HepG2 (cell line): ENCODE results near the gene NPHP3. TPM values are rescaled to one million over a fixed set of nuclear protein-coding genes. Genes with fewer than 3 reads are reported as not detected.

ENCODE experiments used
- ARID2 ChIP-seq: sonication (generic); formaldehyde crosslinking; IDR thresholded peaks from 2 replicates; pipeline ENCODE4 v1.8.1; 2022; ENCODE audit warnings: mild to moderate bottlenecking, missing genetic modification reagents, borderline replicate concordance
- HNRNPH1 ChIP-seq: fragments of 200-400 bp; formaldehyde crosslinking; optimal IDR thresholded peaks from 2 replicates; pipeline ENCODE3; 2017; ENCODE audit warnings: mild to moderate bottlenecking, low read depth, low read length
- KLF6 ChIP-seq: IDR thresholded peaks from 2 replicates; pipeline ENCODE4 v1.8.0; 2016; ENCODE audit warnings: missing biosample characterization, missing genetic modification reagents
- MIER2 ChIP-seq: IDR thresholded peaks from 2 replicates; pipeline ENCODE4 v1.6.1; 2016; ENCODE audit warnings: missing biosample characterization, missing genetic modification reagents
- PCBP1 ChIP-seq: fragments of 200-400 bp; formaldehyde crosslinking; IDR thresholded peaks from 2 replicates; pipeline ENCODE4 v1.6.1; 2017; ENCODE audit warnings: mild to moderate bottlenecking, low read depth, low read length, borderline replicate concordance
- PHB2 ChIP-seq: fragments of 450-650 bp; IDR thresholded peaks from 2 replicates; pipeline ENCODE4 v1.6.1; 2018; ENCODE audit not compliant: partially characterized antibody
- RAD51 ChIP-seq: fragments of 450-650 bp; IDR thresholded peaks from 2 replicates; pipeline ENCODE4 v1.6.1; 2016; ENCODE audit warnings: borderline replicate concordance
- REL ChIP-seq: sonication (generic); formaldehyde crosslinking; conservative IDR thresholded peaks from 2 replicates; pipeline ENCODE4 v1.8.0; 2022; ENCODE audit warnings: mild to moderate bottlenecking, missing genetic modification reagents, moderate library complexity
- ZNF207 ChIP-seq: fragments of 450-650 bp; IDR thresholded peaks from 2 replicates; pipeline ENCODE4 v1.6.1; 2016; ENCODE audit warnings: antibody characterized with exemption, borderline replicate concordance
- ZNF335 ChIP-seq: sonication (generic); formaldehyde crosslinking; IDR thresholded peaks from 2 replicates; pipeline ENCODE4 v1.4.0; 2020; ENCODE audit warnings: missing genetic modification reagents
- ZNF441 ChIP-seq: sonication (generic); formaldehyde crosslinking; IDR thresholded peaks from 2 replicates; pipeline ENCODE4 v1.7.0; 2021; ENCODE audit warnings: missing genetic modification reagents, borderline replicate concordance
- ZNF709 ChIP-seq: sonication (generic); formaldehyde crosslinking; IDR thresholded peaks from 2 replicates; pipeline ENCODE4 v1.5.0; 2020; ENCODE audit warnings: mild to moderate bottlenecking, missing genetic modification reagents
- ZSCAN31 ChIP-seq: sonication (generic); formaldehyde crosslinking; IDR thresholded peaks from 2 replicates; pipeline ENCODE4 v1.5.0; 2020; ENCODE audit warnings: low read depth, mild to moderate bottlenecking, missing genetic modification reagents
- polyA plus RNA-seq, 8 experiments: library from polyadenylated mRNA; depleted of rRNA in 3 of 8; stranded (reverse) in 7 of 8; unstranded in 1 of 8; fragments of >200 nt; fragmentation: Illumina TruSeq in 4 of 8; extraction: Trizol in 4 of 8; gene quantifications; 2 replicates each; pipeline versions ENCODE4 v1.2.1 to v1.2.3, GENCODE V29; 2011 to 2016; ENCODE audit warnings: low read depth in 4 of 8, missing spikeins in 1 of 8, mixed read lengths in 1 of 8; ENCODE audit not compliant: insufficient read depth in 1 of 8
- total RNA-seq, 5 experiments: library from RNA; depleted of rRNA; stranded (reverse); fragments of >200 nt; fragmentation: Illumina TruSeq; extraction: Trizol; gene quantifications; 2 replicates each; pipeline ENCODE4 v1.2.3, GENCODE V29; 2016; ENCODE audit warnings: low read depth in 1 of 5
- TF ChIP-seq, protein P1 (sequence below), 2 experiments: fragments of 450-650 bp in 1 of 2; sonication (generic) in 1 of 2; formaldehyde crosslinking in 1 of 2; IDR thresholded peaks; 2 replicates each; pipeline versions ENCODE4 v1.6.1 to v1.8.0; 2016 to 2022; ENCODE audit warnings: antibody characterized with exemption in 1 of 2, mild to moderate bottlenecking in 1 of 2, missing genetic modification reagents in 1 of 2
- TF ChIP-seq, protein P2 (sequence below): sonication (generic); formaldehyde crosslinking; IDR thresholded peaks from 2 replicates; pipeline ENCODE4 v1.4.0; 2020; ENCODE audit warnings: missing genetic modification reagents
- TF ChIP-seq, protein P3 (sequence below): sonication (generic); formaldehyde crosslinking; IDR thresholded peaks from 2 replicates; pipeline ENCODE4 v1.9.0; 2021; ENCODE audit warnings: missing genetic modification reagents, borderline replicate concordance
- TF ChIP-seq, protein P4 (sequence below): fragments of 450-650 bp; IDR thresholded peaks from 2 replicates; pipeline ENCODE4 v1.6.1; 2016

The NPHP3 gene
- total and polyA plus RNA-seq, 2 of the 13 experiments (the other 11 are each of a cell fraction or from before 2014, with no cell fraction given): 11.0 to 20.2 TPM

DNA sequence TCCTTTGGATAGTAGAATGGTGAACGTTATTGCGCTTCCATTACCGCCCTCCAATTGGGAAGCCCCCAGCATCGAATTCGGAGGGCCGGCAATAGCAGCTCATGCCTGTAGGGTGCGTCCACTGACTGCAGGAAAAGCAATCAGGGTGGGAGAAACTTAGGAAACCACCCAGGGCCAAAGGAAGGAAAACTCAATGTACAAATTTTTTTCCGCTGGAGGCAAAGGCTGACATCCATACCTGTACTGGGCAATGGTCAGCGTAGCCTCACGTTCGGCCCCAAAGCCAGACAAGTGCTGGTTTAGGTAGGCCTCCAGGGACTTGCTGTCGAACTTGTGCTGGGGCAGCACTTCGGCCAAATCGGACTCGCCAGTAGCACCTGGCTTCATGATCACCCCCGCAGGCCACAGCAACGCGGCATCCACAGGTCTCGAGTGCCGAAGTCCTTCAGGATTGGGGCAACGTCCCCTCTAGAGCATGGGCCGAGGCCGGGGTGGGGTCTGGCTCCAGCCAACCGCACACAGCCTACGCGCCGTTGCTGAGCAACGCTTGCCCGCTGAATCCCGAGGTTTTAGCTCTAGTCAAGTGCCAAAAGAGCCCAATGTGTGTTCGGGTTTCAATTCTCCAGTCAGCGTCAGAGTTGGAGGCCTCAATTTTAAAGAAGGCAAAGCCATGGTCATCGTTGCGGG lies 62.7 kb downstream of the NPHP3 start, which contains the start of gene ACAD11 (continued):
- TF ChIP-seq, protein P1, sequence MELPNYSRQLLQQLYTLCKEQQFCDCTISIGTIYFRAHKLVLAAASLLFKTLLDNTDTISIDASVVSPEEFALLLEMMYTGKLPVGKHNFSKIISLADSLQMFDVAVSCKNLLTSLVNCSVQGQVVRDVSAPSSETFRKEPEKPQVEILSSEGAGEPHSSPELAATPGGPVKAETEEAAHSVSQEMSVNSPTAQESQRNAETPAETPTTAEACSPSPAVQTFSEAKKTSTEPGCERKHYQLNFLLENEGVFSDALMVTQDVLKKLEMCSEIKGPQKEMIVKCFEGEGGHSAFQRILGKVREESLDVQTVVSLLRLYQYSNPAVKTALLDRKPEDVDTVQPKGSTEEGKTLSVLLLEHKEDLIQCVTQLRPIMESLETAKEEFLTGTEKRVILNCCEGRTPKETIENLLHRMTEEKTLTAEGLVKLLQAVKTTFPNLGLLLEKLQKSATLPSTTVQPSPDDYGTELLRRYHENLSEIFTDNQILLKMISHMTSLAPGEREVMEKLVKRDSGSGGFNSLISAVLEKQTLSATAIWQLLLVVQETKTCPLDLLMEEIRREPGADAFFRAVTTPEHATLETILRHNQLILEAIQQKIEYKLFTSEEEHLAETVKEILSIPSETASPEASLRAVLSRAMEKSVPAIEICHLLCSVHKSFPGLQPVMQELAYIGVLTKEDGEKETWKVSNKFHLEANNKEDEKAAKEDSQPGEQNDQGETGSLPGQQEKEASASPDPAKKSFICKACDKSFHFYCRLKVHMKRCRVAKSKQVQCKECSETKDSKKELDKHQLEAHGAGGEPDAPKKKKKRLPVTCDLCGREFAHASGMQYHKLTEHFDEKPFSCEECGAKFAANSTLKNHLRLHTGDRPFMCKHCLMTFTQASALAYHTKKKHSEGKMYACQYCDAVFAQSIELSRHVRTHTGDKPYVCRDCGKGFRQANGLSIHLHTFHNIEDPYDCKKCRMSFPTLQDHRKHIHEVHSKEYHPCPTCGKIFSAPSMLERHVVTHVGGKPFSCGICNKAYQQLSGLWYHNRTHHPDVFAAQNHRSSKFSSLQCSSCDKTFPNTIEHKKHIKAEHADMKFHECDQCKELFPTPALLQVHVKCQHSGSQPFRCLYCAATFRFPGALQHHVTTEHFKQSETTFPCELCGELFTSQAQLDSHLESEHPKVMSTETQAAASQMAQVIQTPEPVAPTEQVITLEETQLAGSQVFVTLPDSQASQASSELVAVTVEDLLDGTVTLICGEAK (IDR thresholded peaks at IDR 0.05): no peak
- TF ChIP-seq, protein P1 (CRISPR knock-in tag; IDR thresholded peaks at IDR 0.05): no peak
- TF ChIP-seq ZNF441 (CRISPR knock-in tag): 0 out of 2 replicates have a peak, but pooled peaks have one; percentile 33
- TF ChIP-seq HNRNPH1: no peak
- TF ChIP-seq MIER2 (CRISPR knock-in tag): no peak
- TF ChIP-seq ARID2 (CRISPR knock-in tag): no peak
- TF ChIP-seq RAD51: no peak
- TF ChIP-seq, protein P2, sequence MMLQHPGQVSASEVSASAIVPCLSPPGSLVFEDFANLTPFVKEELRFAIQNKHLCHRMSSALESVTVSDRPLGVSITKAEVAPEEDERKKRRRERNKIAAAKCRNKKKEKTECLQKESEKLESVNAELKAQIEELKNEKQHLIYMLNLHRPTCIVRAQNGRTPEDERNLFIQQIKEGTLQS (CRISPR knock-in tag): no peak
- TF ChIP-seq PHB2: no peak
- TF ChIP-seq REL (CRISPR knock-in tag): no peak; the same call in 1 of the 2 replicates
- TF ChIP-seq ZNF207: no peak
- 0 out of 2 replicates have a peak, but pooled peaks have one; percentile 27 for TF ChIP-seq ZSCAN31 (CRISPR knock-in tag)
- TF ChIP-seq, protein P3, sequence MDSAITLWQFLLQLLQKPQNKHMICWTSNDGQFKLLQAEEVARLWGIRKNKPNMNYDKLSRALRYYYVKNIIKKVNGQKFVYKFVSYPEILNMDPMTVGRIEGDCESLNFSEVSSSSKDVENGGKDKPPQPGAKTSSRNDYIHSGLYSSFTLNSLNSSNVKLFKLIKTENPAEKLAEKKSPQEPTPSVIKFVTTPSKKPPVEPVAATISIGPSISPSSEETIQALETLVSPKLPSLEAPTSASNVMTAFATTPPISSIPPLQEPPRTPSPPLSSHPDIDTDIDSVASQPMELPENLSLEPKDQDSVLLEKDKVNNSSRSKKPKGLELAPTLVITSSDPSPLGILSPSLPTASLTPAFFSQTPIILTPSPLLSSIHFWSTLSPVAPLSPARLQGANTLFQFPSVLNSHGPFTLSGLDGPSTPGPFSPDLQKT (CRISPR knock-in tag): no peak
- TF ChIP-seq KLF6 (CRISPR knock-in tag): no peak
- TF ChIP-seq ZNF709 (CRISPR knock-in tag): no peak
- no peak for TF ChIP-seq PCBP1
- no peak for TF ChIP-seq ZNF335 (CRISPR knock-in tag)
- TF ChIP-seq, protein P4, sequence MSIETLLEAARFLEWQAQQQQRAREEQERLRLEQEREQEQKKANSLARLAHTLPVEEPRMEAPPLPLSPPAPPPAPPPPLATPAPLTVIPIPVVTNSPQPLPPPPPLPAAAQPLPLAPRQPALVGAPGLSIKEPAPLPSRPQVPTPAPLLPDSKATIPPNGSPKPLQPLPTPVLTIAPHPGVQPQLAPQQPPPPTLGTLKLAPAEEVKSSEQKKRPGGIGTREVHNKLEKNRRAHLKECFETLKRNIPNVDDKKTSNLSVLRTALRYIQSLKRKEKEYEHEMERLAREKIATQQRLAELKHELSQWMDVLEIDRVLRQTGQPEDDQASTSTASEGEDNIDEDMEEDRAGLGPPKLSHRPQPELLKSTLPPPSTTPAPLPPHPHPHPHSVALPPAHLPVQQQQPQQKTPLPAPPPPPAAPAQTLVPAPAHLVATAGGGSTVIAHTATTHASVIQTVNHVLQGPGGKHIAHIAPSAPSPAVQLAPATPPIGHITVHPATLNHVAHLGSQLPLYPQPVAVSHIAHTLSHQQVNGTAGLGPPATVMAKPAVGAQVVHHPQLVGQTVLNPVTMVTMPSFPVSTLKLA: no peak
